ENCODE measurements around the gene ADORA2A. TPM values are rescaled to one million over a fixed set of nuclear protein-coding genes. Genes with fewer than 3 reads are reported as not detected.

Gene ADORA2A
- total RNA-seq, 1 donor from 2014 or later: not detected

DNA sequence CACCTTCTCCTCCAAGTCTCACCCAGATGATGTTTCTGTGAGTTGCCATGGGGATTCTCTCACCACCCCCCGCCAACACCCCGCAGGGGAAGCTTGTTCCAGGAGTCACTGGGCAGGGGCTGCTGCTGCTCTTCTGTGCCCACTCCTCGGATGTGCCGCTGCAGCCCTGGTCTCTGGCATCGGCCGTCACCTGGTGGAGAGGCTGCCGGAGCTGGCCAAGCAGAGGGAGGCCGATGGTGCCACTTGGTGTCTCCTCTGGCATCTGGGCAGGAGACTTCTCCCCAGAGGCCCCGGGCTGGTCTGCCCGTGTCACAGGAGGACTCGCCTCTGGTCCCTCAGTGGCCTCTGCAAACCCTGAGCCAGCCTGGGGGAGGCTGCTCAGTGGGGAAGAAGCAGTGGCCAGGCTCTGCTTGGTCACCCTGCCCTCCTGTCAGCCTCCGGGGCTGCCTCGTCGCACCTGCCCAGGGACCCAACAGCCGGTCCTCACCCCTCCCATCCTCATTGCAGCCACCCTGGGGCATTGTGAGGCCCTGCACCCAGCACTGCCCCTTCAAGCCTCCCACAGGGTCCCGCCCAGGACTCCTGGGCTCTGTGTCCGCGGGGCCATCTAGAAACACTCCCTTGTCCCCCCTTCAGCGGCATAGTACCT is 424 bp upstream of the ADORA2A start:
- TF ChIP-seq, protein P1, sequence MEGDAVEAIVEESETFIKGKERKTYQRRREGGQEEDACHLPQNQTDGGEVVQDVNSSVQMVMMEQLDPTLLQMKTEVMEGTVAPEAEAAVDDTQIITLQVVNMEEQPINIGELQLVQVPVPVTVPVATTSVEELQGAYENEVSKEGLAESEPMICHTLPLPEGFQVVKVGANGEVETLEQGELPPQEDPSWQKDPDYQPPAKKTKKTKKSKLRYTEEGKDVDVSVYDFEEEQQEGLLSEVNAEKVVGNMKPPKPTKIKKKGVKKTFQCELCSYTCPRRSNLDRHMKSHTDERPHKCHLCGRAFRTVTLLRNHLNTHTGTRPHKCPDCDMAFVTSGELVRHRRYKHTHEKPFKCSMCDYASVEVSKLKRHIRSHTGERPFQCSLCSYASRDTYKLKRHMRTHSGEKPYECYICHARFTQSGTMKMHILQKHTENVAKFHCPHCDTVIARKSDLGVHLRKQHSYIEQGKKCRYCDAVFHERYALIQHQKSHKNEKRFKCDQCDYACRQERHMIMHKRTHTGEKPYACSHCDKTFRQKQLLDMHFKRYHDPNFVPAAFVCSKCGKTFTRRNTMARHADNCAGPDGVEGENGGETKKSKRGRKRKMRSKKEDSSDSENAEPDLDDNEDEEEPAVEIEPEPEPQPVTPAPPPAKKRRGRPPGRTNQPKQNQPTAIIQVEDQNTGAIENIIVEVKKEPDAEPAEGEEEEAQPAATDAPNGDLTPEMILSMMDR (conservative IDR thresholded peaks at IDR 0.05; ENCODE audit: low read depth, low read length): no peak
- no peak for DNase-seq (ENCODE audit: low read depth)
- no peak overlapping the region for H3K4me3 ChIP-seq (ENCODE audit: low read depth, low read length)

GRCh38 chr22:24428751-24429410 is 1.5 kb downstream of the ADORA2A start:
- H3K4me3 ChIP-seq (ENCODE audit: low read depth, low read length): no peak overlapping the region
- no peak for DNase-seq (ENCODE audit: low read depth)
- TF ChIP-seq, protein P1 (conservative IDR thresholded peaks at IDR 0.05; ENCODE audit: low read depth, low read length): no peak

DNA sequence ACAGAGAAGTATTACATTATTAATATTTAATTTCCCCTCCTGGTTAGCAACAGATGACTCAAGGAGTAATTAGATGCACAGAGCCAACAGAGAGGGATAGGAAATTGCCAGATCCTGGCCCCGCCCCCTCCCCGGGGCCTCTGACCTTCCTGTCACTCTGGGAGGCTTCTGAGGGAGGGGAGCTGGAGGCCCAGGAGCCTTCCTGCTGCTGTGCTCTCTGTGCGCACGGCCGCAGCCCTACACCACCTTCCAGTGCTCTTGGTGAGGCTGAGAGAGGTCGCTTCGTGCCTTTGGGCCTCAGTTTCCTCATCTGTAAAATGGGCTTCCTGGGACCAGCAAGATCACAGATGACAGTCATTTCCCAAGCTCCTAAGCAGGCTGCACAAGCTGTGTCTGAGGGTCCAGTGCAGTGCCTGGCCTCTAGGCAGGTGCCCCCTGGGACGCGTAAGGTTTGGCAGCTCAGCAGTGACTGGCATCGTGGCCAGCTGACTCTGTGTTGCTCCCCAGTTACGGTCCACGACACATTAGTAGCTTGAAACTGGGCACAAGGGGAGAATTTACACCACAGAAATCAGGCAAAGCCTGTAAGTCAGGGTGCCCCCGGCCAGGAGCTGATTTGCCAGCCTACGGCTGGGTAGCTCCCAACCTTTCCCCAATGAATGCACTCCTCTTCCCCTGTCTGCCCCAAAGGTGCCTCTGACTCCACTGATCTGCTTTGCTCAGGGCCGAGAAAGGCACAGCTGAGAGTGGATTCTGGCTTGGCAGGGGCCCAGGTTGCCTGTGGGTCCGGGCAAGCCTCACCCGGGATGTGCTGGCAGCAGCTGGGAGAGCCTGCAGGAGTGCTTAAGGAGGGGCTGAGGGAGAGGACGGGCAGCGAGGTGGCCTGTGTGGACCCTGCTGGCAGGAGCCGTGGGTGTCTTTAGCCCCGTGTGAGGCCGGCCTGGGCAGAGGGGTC is 2.3 kb downstream of the ADORA2A start:
- DNase-seq (ENCODE audit: low read depth): no peak
- H3K4me3 ChIP-seq (ENCODE audit: low read depth, low read length): no peak overlapping the region
- TF ChIP-seq, protein P1 (conservative IDR thresholded peaks at IDR 0.05; ENCODE audit: low read depth, low read length): no peak

- no peak for DNase-seq (ENCODE audit: low read depth)
- H3K4me3 ChIP-seq (ENCODE audit: low read depth, low read length): no peak overlapping the region
- TF ChIP-seq, protein P1 (conservative IDR thresholded peaks at IDR 0.05; ENCODE audit: low read depth, low read length): no peak
Measured at GRCh38 chr22:24430431-24431308, 3.3 kb downstream of the ADORA2A start.

- H3K4me3 ChIP-seq (ENCODE audit: low read depth, low read length): no peak overlapping the region
- TF ChIP-seq, protein P1 (conservative IDR thresholded peaks at IDR 0.05; ENCODE audit: low read depth, low read length): no peak
- no peak for DNase-seq (ENCODE audit: low read depth)
Measured at GRCh38 chr22:24431309-24432034, 4.1 kb downstream of the ADORA2A start.
